Kidney (tissue), 14 donors: ENCODE data around the gene CD33. TPM values are rescaled to one million over a fixed set of nuclear protein-coding genes. Genes with fewer than 3 reads are reported as not detected.

Experiments used
- DNase-seq, 5 donors: peaks; one replicate each; pipeline ENCODE4 v3.0.0-alpha.2; 2013 to 2020
- FAIRE-seq: peaks from 2 replicates; lab custom pipeline; 2012; peaks lifted over from hg19 to GRCh38; lab: Jason Lieb, UNC
- H3K27ac ChIP-seq, 2 donors: one replicate each; pipeline ENCODE4 v1.7.0; 2013; ENCODE audit warnings: low read depth in 2 of 2, low read length in 2 of 2, inconsistent platforms in 1 of 2
- H3K27me3 ChIP-seq: one replicate; pipeline ENCODE4 v1.7.1; 2013; ENCODE audit warnings: low read length, inconsistent platforms; ENCODE audit not compliant: control insufficient read depth, insufficient read depth
- H3K36me3 ChIP-seq, 3 donors: one replicate each; pipeline versions ENCODE4 v1.7.0 to v1.7.1; 2013; ENCODE audit warnings: low read length in 3 of 3, control low read depth in 1 of 3, inconsistent platforms in 1 of 3; ENCODE audit not compliant: insufficient read depth in 3 of 3, control insufficient read depth in 2 of 3
- H3K4me1 ChIP-seq, 3 donors: one replicate each; pipeline versions ENCODE4 v1.7.0 to v1.7.1; 2013; ENCODE audit warnings: low read length in 3 of 3, inconsistent platforms in 1 of 3, low read depth in 1 of 3; ENCODE audit not compliant: control insufficient read depth in 2 of 3, insufficient read depth in 2 of 3
- H3K4me3 ChIP-seq, 3 donors: one replicate each; pipeline versions ENCODE4 v1.7.0 to v1.8.1; 2013; ENCODE audit warnings: low read length in 3 of 3, control low read depth in 1 of 3, inconsistent platforms in 1 of 3
- H3K9ac ChIP-seq, 3 donors: one replicate each; pipeline versions ENCODE4 v1.7.0 to v1.7.1; 2013; ENCODE audit warnings: low read length in 3 of 3, control low read depth in 1 of 3, inconsistent platforms in 1 of 3
- H3K9me3 ChIP-seq, 3 donors: one replicate each; pipeline versions ENCODE4 v1.7.0 to v1.7.1; 2013; ENCODE audit warnings: low read length in 3 of 3, control low read depth in 1 of 3, inconsistent platforms in 1 of 3; ENCODE audit not compliant: control insufficient read depth in 2 of 3, insufficient read depth in 1 of 3
- CTCF ChIP-seq: IDR thresholded peaks from 3 replicates; pipeline ENCODE4 v1.5.1; 2012; ENCODE audit warnings: mild to moderate bottlenecking, moderate library complexity, borderline replicate concordance; ENCODE audit not compliant: insufficient read depth; ENCODE audit errors: extremely low read depth
- intact Hi-C: fragments of 100-400 bp; cut with DNase I; formaldehyde crosslinking; loops from one replicate; pipeline ENCODE4 v1.11.1; 2022
- polyA plus RNA-seq: library from polyadenylated mRNA; stranded (reverse); fragments of 350-450 nt; fragmentation: Illumina TruSeq; extraction: RNeasy Lipid Tissue Mini Kit (QIAGEN cat#74804); gene quantifications from one replicate; pipeline ENCODE4 v1.2.3, GENCODE V29; 2014; ENCODE audit warnings: low read depth, low replicate concordance; ENCODE audit not compliant: insufficient read depth
- total RNA-seq: library from RNA; stranded (reverse); fragmentation: NEBNext Ultra II Directional; extraction: Animal tissue kit (Norgen Biotek cat#: 25700); gene quantifications from one replicate; pipeline ENCODE4 v1.2.1, GENCODE V29; 2021
- donor health status: control.
- donor health status: control.
- donor health status: control.
- donor health status: control.
- donor health status: control.
- donor health status: DM: yes; HTN: yes; CAD: no.
- donor health status: Normal renal cell carcinoma (clear cell type).

The CD33 gene
- total and polyA plus RNA-seq, 2 donors from 2014 or later: 2.6 to 14.0 TPM

GRCh38 chr19:51183629-51184028 lies 41.3 kb upstream of the CD33 start:
- Histone ChIP-seq H3K27ac (no peak overlapping the region), H3K36me3 (no peaks in the 10 kb centered on the region), H3K9ac (no peak overlapping the region), H3K4me3 (no peak overlapping the region), H3K9me3 (no peaks in the 10 kb centered on the region), H3K4me1 (no peaks in the 10 kb centered on the region), H3K27me3 (no peaks in the 10 kb centered on the region)
- intact Hi-C loops: no loop called here
- no peak for TF ChIP-seq CTCF
- FAIRE-seq (no peak), DNase-seq (no peak)

DNA sequence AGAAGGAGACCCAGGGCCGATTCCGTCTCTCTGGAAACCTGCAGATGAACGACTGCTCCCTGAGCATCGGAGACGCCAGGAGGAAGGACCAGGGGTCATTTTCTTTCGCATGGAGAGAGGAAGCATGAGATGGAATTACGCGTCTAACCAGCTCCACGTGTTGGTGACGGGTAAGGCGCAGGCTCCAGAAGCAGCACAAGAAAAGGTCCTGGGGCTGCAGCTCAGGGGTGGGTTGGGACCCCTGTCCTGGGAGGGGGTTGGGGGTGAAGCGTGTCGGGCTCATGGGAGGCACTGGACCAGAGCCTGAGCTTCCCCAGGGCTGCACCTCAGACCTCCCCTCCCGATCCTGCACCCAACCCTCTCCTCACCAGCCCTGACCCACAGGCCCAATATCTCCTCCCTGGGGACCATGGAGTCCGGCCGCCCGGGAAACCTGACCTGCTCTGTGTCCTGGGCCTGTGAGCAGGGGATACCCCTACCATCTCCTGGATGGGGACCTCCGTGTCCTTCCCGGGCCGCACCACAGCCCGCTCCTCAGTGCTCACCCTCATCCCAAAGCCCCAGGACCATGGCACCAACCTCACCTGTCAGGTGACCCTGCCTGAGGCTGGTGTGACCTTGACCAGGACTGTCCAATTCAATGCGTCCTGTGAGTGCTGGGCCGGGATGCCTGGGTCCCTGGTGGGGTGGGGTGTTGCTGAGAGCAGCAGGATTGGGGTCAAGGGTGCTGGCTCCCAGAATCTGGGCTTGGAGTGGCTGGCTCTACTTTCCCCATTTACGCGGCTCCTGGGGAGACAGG lies 39.6 kb upstream of the CD33 start:
- no peaks in the 10 kb centered on the region for H3K9me3 ChIP-seq
- no peaks in the 10 kb centered on the region for H3K36me3 ChIP-seq
- H3K4me1 ChIP-seq: no peaks in the 10 kb centered on the region
- FAIRE-seq (no peak), DNase-seq (no peak)
- no peak for TF ChIP-seq CTCF
- H3K4me3 ChIP-seq: no peak overlapping the region
- intact Hi-C loops: no loop called here
- no peak overlapping the region for H3K9ac ChIP-seq
- no peak overlapping the region for H3K27ac ChIP-seq
- no peaks in the 10 kb centered on the region for H3K27me3 ChIP-seq

GRCh38 chr19:51185868-51186215 lies 39.0 kb upstream of the CD33 start:
- Histone ChIP-seq H3K4me3 (no peak overlapping the region), H3K4me1 (no peaks in the 10 kb centered on the region), H3K27me3 (no peaks in the 10 kb centered on the region), H3K27ac (no peak overlapping the region), H3K36me3 (no peaks in the 10 kb centered on the region), H3K9ac (no peak overlapping the region), H3K9me3 (no peaks in the 10 kb centered on the region)
- intact Hi-C loops: no loop called here
- DNase-seq: no peak
- TF ChIP-seq CTCF: no peak
- FAIRE-seq: no peak
